GM06990 (cell line): Measurements from ENCODE around the gene KAZALD1.

Experiments used
- DNase-seq: peaks from one replicate; pipeline ENCODE4 v3.0.0-alpha.2; 2011; ENCODE audit not compliant: insufficient read length; ENCODE audit errors: extremely low read depth
- H3K27me3 ChIP-seq: replicated peaks from 2 replicates; pipeline ENCODE4 v1.6.0; 2011; ENCODE audit warnings: low read length; ENCODE audit not compliant: control insufficient read depth, insufficient read depth
- H3K36me3 ChIP-seq: 2 replicates; pipeline ENCODE4 v1.5.1; 2011; ENCODE audit warnings: low read length; ENCODE audit not compliant: control insufficient read depth, insufficient read depth
- H3K4me3 ChIP-seq: replicated peaks from 2 replicates; pipeline ENCODE4 v1.5.1; 2011; ENCODE audit warnings: low read depth, mild to moderate bottlenecking, control low read depth, low read length
- CTCF ChIP-seq: IDR thresholded peaks from 2 replicates; pipeline ENCODE4 v1.5.1; 2011; ENCODE audit warnings: low read length, control low read depth, mild to moderate bottlenecking, inconsistent platforms; ENCODE audit not compliant: insufficient read depth, poor library complexity, severe bottlenecking

The KAZALD1 gene

DNA sequence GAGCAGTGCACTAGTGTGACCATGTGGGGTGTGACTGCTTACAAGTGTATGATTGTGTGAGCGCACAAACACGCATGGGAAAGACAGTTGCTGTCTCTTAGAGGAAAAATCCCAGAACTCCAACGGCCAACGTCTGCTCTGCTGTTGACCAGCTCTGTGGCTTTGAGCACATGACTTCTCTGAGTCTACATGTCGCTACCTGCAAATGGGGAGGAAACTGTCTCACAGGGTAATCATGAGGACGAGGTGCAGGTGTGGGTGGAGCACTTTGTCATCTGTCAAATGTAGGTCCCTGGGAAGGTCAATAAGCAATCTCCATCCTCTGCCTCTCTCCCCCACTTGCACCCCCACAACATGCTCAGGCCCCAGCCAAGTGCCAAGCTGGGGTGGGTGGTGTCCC lies 38.1 kb downstream of the KAZALD1 start:
- no peak for DNase-seq
- Histone ChIP-seq H3K36me3 (no peaks in the 10 kb centered on the region), H3K27me3 (peaks cover 2% of the 10 kb centered on the region), H3K4me3 (no peak overlapping the region)
- TF ChIP-seq CTCF: no peak

DNA sequence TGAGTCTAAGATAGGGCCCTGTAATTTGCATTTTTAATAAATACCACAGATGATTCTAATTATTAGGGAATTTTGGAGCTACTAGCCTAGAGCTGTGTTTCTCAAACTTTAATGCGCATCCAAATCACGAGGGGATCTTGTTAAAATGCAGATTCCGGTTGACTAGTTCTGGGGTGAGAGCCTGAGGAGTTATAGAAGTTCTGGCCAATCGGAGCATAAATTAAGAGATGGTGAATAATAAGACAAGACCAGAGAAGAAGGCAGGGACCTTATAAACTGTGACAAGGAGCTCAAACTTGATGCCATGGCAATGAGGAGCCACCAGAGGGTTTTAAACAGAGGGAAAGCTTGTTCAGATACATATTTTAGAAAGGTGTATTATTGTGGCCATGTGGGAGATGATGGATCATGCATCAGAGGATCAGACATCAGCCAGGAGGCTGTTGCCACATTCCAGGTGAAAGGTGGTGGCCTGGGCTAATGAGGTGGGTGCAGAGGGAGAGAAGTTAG lies 39.6 kb downstream of the KAZALD1 start:
- Histone ChIP-seq H3K36me3 (no peaks in the 10 kb centered on the region), H3K27me3 (peaks cover 2% of the 10 kb centered on the region), H3K4me3 (no peak overlapping the region)
- no peak for DNase-seq
- TF ChIP-seq CTCF: no peak

DNA sequence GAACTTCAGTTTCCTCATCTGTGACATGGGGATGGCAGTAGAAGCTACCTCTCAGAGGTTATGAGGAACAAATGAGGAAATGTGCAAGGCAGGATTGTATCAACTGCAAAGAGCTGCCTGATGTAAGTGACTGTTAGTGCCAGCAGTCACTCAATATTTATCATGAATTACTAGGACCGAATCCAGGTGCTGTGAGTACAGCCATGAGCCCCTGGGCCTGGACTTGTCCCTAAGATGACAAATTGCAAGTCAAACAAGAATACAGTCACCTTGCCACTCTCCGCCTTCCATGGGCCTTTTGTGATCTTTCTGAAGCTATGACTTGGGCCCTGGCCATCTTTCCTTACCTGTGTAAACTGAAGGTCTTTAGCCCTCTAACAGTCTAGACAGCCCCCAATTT lies 41.6 kb downstream of the KAZALD1 start:
- Histone ChIP-seq H3K27me3 (peaks cover 2% of the 10 kb centered on the region), H3K36me3 (no peaks in the 10 kb centered on the region), H3K4me3 (no peak overlapping the region)
- DNase-seq: no peak
- TF ChIP-seq CTCF: no peak

GRCh38 chr10:101106351-101106750 lies 44.6 kb downstream of the KAZALD1 start:
- no peak for TF ChIP-seq CTCF
- no peak for DNase-seq
- H3K4me3 ChIP-seq: no peak overlapping the region
- H3K36me3 ChIP-seq: no peaks in the 10 kb centered on the region
- H3K27me3 ChIP-seq: no peaks in the 10 kb centered on the region; the same call in none of the 2 replicates

GRCh38 chr10:101107771-101108170 lies 46.0 kb downstream of the KAZALD1 start:
- DNase-seq: no peak

More at GRCh38 chr10:101107771-101108170, 46.0 kb downstream of the KAZALD1 start:
- Histone ChIP-seq H3K36me3 (no peaks in the 10 kb centered on the region), H3K27me3 (no peaks in the 10 kb centered on the region; the same call in 1 of the 2 replicates), H3K4me3 (no peak overlapping the region)
- TF ChIP-seq CTCF: no peak
